HG03342 (cell line): Measurements from ENCODE around the gene ZBTB7B.

Experiments used
- ATAC-seq: cut with Tn5 transposase; IDR thresholded peaks from one replicate; pipeline ENCODE4 v1.9.1; 2021; ENCODE audit warnings: mild to moderate bottlenecking, moderate library complexity; ENCODE audit not compliant: unreplicated experiment

Gene ZBTB7B

DNA sequence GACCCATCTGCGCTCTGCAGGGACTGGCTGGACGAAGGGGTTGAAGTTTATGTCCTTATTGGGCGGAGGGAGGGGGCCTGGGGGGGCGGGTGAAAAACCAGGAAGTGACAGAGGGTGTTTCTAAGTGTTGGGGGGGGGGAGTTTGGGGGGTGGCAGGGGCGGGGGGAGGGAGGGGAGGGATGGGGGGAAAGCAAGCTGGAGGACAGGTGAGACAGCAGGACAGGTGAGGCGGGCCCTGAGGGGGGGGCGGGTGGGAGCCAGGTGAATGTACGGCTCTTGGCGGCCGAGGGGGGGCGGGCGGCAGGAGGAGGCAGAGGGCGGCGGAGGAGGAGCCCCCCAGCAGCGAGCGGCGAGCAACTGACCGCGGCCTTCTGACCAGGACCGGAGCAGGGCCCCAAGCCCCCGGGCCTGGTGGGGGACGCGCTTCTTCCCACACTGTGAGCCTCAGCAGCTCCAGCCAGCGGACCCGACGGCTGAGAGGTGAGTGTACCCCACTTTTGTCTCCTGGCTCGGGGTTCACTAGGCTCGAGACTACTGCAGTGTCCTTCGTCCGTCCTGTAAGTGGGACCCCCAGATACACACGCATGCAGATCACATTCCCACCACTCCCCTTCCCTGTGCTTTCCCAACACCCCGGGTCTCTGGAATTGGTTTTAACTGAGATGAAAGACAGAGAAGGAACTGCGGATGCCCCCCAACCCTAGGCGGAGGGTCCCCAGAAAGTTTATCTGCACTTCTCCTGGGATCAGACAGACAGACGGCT lies at the start of gene ZBTB7B:
TSS of gene ZBTB7B (plus strand) at position 339 of the 763 bp plus-strand sequence. CDS start 11,859 bp downstream, outside the sequence.
- no peak for ATAC-seq

DNA sequence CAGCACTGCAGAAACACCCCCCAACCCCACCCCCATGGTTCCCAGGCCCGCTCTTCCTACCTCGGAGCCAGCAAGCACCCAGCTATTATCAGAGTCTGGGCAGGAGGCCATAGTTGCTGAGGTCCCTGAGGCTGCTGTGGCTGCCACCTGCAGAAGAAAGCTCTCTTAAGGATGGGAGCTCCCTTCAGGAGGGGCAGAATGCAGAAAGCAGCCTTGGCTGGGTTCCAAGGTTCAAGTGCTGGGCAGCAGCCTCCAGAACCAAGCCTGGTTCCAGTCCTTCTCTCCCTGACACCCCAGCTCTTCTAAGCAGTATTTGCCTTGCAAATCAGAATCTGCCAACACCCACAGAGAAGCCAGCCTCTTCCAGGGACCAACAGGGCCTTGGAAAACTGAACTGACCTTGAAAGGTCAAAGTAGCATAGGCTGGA lies 49.0 kb upstream of the ZBTB7B start:
- ATAC-seq, result no peak

- ATAC-seq, result no peak
These were observed 48.1 kb upstream of the ZBTB7B start for GRCh38 chr1:154954541-154954940.

DNA sequence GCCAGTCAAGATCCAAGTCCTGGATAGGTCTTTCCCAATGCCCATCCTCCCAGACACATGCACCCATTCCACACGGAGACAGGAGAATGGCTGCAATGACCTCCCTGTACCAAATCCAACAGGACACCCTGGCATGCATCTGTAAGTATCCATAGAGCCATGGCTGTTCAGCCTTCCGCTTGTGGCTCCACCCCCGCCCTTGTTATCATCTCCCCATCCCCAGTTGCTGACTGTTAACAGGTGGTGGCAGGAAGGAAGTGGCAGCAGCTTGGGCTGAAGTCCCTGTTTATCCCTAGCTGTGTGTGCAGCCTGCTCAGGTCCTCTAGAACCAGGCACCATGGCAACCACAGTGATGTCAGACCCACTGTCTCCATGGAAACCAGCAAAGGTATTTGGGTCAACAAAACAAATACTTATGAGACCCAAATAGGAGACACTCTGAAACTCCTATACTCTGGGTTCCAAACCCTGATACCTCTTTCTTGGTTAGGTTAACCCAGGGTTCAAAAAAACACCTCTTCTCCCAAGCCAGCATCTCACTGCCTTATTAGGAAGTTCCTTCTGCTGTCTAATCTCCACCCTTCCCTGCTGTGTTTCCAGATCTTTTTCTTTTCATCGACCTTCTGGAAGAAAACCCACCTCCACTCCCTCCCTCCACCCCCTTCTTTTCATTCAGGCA lies 47.4 kb upstream of the ZBTB7B start:
- ATAC-seq, result peak; percentile 62

DNA sequence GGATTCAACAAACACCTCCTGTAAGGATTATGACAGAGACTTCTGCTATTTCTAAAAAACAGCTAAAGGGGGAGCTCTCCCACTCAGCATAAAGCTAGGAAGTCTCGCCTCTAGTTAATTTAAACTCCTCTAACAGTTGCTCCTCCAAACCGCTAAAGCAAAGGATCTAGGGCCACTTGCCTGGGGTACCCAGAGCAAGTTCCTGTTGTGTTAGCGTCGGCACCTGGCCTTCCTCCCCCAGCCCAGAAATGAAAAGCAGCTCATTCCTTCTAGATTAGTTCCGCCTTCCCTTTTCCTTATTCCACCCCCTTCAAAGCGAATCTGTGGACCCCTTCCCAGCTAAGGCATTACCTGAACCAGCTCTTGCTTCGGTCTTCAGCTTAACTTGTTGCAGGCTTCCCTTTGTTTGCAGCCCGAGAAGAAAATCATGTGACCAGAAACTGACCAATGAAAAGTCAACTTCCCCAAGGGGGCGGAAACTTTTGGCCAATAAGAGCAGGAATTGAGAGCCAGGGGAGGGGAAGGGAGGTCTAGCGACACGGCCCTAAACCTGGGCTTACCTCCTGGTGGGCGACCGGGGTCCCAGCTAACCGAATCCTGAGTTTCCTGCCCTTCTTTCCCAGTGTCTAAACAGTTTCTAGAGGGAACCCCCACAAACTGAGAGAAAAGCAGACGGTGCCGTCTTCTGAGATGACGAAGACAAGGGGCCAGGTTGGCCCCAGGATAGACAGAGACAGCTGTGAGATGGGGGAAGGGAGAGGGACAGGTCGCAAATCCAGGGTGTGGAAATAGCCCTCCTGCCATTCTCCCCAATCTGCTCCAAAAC lies 46.7 kb upstream of the ZBTB7B start, which contains the start of gene PBXIP1:
TSS of gene PBXIP1 (minus strand) at position 382 of the 826 bp plus-strand sequence. CDS start 2,378 bp downstream, outside the sequence.
- peak; percentile 46 for ATAC-seq

DNA sequence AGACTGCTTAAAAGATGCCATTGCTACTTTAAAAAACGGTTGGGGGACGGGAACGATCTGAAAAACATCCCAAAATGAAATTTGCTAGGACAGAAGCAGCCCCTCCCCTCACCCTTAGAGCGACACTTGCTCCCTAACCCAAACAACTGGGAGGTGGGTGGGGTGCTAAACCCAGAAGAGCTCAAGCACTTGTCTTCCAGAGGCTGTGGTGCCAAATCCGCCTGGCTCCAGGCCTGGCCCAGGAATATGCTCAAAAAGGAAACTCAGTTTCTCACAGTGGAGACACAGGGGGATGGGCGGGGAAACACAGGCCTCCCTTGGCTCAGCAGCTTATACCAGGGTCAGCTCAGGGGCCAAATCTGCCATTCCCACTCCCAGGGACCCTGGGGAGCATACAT lies 46.1 kb upstream of the ZBTB7B start:
- no peak for ATAC-seq

GRCh38 chr1:154957091-154957657 lies 45.4 kb upstream of the ZBTB7B start:
- ATAC-seq, result no peak

DNA sequence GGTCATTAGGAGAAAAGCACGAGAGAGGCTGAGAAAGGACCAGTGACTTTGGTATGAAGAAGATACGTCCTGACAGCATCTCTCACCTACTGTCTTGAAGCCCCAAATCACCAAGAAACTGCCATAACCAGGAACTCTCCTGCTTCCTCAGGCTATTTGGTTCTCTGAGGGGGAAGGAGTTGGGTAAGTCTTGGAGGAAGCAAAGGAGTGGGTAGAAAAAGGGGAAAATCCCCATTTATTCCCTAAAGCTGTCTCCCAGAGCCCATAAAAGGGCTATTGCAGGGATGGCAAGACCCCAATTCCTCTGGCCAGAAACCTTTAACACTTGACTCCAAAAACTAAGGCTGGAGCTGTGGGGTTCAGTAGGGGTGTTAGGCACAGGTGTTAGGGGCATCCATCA lies 44.6 kb upstream of the ZBTB7B start:
- ATAC-seq, result no peak

DNA sequence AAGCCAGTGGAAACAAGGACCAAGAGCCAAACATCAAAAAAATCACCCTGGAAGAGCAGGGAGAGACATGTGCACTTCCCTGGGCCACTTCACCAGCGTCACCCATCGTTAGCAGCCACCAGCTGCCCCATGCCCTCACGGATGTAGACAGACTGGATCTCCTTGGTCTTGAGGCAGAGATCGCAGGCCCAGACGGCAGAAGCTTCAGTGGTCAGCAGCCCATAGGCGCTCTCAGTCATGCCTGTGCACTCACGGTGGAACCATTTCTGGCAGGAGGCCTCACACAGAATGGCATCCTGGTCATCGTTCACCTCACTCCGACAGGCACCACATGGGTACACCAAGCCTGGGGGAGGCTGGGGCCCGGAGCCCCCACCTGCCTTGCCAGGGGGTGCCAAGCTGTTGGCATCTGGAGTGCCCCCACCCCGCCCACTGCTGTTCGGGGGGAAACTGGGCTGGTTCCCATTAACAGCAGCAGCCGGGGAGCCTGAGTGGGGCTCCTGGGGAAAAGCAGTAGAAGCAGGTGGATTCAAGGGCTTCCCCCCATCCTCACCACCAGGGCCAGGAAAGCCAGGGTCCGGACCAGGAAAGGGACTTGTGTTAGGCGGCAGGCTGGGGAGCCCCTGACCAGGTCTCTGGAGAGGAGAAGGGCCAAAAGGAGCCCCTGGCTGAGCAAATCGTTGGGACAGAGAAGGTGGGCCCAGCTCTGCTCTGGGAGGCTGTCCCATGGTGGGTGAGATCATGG lies 43.7 kb upstream of the ZBTB7B start:
- ATAC-seq, result no peak

DNA sequence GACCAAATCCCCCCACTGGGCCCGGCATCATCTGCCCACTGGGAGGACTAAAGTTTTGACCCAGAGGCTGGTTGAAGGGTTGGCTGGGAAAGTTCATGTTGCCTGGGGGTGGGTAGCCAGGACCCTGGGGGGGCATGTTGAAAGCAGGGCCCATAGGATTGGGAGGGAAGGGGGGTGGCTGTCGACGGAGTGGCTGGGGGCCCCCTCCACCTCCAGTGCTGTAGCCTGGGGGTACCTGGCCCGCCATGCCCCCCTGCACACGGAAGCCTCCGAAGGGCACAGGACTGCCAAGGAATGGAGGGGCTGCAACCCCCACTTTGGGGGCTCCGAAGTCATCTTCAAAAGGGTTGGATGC lies 43.2 kb upstream of the ZBTB7B start:
- no peak for ATAC-seq

DNA sequence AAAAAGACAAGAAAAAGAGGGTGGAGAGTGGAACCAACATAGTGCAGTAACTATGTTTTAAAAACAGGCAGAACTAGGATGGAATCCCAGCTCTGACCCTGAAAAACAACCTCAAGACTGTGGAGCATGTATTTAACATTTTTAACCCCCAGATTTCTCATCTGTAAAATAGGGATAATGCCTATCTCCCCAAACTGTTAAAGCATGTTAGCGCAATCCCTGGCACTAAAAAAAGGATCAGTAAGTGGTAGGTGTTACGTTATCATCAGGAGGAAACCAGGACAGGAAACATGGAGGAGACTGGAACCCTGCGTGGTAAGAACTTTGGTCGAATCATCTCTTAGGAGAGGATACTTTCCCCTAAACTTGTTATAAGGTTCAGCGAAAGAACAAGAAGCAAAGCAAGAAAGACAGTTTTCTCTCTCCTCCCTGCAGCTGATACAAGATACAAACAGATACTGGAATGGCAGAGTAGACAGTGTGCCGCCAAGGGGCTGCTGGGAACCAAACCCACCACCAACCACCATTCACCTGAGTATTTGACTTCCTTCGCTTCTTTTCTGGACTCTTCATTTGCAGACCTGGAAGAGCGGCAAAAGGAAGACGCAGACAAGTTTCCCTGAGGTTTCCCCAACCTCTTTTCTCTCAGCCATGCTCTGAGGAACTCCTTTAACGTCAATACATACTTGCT lies 42.0 kb upstream of the ZBTB7B start:
- ATAC-seq, result no peak

DNA sequence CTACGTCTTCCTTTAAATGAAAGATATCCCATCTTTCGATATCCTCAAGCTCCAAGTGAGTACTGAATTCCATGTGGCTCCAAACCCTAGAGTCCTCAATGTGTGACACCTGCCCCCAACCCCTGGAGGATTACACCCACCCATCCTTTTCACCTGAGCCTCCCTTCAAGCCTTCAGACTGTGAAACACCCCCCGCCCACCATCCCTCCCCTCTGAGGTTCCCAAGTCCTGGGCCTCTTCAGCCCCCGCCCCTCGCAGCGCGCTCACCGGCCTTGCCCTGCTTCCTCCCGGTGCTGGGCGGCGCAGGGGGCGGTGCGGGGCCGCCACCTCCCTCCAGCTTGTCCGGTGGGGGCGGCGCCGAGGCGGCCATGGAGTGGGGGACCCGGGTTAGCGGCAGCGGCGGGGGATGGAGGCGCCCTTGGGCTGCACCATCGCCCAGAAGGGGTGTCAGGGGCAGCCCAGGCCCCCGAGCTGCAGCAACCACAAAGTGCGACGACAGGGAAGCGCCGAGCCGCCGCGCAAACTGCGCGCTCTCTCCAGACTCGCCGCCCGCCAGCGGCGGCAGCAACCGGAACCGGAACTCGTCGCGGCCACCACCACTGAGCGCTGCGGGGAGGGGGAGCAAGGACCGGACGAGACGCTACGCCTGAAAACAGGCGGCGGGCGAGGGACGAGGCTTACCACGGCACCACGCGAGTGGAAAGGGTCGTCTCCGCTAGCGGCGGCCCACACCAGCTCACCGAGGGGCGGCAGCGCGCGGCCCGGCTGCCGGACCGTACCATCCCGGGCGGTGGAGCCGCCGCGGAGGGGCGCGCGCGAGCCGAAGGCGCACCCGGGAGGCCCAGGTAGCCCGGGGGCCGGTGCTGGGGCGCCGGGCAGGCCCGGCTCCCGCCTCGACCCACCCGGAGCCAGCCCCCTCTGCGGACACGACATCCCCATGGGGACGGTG lies 41.1 kb upstream of the ZBTB7B start, which contains the start of gene PYGO2:
TSS of gene PYGO2 (minus strand) at position 576 of the 949 bp plus-strand sequence. CDS start at position 370, 206 bp downstream.
- peak; percentile 61 for ATAC-seq

GRCh38 chr1:154962156-154962749 lies 40.3 kb upstream of the ZBTB7B start:
- peak; percentile 11 for ATAC-seq

DNA sequence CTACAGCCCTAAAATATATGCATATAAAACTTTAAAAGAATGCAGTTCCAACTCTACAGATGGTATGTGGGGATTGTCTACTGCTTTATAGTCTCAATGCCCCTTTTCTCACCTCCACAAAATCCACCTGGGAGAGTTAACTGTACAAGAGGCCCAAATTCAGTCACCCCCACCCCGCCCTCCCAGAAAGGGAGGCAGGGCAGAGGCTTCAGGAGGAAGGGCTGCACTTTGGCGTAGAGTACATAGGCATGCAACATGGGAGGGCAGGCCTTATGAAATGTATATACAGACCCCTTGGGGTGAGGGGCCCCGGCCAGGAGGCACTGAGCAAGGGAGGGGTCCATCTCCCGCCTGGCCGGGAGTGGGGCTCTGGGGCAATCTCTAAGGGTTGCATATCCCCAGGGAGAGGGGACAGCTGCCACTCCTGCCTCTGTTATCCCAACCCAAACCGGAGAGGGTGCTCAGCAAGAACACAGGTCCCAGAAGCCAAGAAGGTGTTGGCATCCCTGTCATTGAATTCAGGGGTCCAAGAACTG lies 39.7 kb upstream of the ZBTB7B start:
- no peak for ATAC-seq

DNA sequence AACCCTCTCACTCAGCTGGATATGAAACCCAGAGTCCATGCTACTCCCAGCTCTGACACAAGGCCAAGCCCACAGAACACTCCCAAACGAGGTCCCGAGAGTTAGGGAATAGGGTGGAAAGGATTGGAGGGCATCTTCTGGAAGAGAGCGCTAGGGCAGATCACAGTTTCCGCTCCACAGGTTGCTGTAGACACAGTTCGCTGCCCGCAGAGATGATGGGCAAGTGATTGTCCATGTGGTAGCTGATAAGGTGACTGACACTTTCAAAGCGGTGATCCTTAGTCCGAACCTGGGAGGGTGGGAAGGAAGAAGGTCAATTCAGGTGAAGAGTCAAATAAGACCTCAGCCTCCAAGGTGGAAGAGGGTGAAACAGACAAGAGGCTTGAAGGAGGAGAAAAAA lies 39.0 kb upstream of the ZBTB7B start:
- no peak for ATAC-seq

- no peak for ATAC-seq
These were observed 38.2 kb upstream of the ZBTB7B start for GRCh38 chr1:154964359-154964758.

DNA sequence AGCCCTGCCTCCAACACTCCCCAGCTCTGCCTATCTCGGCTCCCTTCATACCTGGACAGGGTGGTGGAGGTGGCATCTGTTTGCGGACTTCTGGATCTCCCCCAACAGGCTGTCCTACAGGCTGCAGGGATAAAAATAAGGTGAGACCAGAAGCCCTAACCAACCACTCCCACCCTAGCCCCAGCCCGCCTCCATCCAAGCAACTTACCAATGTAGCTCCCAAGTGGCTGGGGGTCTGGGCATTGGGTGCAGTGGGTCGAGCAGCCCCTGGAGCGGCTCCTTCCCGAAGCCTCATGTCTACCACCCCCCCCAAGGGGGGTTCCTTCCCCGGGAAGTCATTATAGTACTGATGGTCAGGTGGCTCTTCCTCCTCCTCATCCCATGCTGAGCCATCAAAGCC lies 36.5 kb upstream of the ZBTB7B start:
- ATAC-seq, result no peak
